K562 (cell line): ENCODE data around the gene ADAP1.

Source experiments
- CREM ChIP-seq: IDR thresholded peaks from 2 replicates; pipeline ENCODE4 v1.6.1; 2014; ENCODE audit warnings: antibody characterized with exemption, low read depth
- IRF2 ChIP-seq: sonication (generic); formaldehyde crosslinking; IDR thresholded peaks from 2 replicates; pipeline ENCODE4 v1.8.1; 2022; ENCODE audit warnings: mild to moderate bottlenecking, missing genetic modification reagents
- MLX ChIP-seq, 2 experiments: fragments of 450-650 bp in 1 of 2; sonication (generic) in 1 of 2; formaldehyde crosslinking; conservative IDR thresholded peaks; 2 replicates each; pipeline versions ENCODE4 v1.4.0 to v1.8.1; 2020 to 2022; ENCODE audit warnings: mild to moderate bottlenecking in 1 of 2, missing genetic modification reagents in 1 of 2
- POLR2AphosphoS5 ChIP-seq: IDR thresholded peaks from 2 replicates; pipeline ENCODE4 v1.6.1; 2011; ENCODE audit warnings: mild to moderate bottlenecking, low read depth, low read length, moderate library complexity; ENCODE audit not compliant: control insufficient read depth, insufficient read depth
- TSHZ1 ChIP-seq: fragments of 250-450 bp; sonication (Bioruptor Pico); IDR thresholded peaks from 2 replicates; pipeline ENCODE4 v1.4.0; 2020; ENCODE audit warnings: mild to moderate bottlenecking, moderate library complexity

- TF ChIP-seq TSHZ1 (no peak), IRF2 (no peak), POLR2AphosphoS5 (no peak), MLX (CRISPR knock-in tag; conservative IDR thresholded peaks at IDR 0.05) (no peak), CREM (no peak)
These were observed 67.0 kb downstream of the ADAP1 start for GRCh38 chr7:887488-887820.
